ENCODE measurements around the gene ZSCAN23. TPM values are rescaled to one million over a fixed set of nuclear protein-coding genes. Genes with fewer than 3 reads are reported as not detected.
A peak's percentile ranks its signal among the peaks of the same experiment; 100 is the strongest.

The ZSCAN23 gene
- total and polyA plus RNA-seq, 2 donors (not counting 3 experiments of a cell fraction or from before 2014, with no cell fraction given), result 0.28 to 1.6 TPM

DNA sequence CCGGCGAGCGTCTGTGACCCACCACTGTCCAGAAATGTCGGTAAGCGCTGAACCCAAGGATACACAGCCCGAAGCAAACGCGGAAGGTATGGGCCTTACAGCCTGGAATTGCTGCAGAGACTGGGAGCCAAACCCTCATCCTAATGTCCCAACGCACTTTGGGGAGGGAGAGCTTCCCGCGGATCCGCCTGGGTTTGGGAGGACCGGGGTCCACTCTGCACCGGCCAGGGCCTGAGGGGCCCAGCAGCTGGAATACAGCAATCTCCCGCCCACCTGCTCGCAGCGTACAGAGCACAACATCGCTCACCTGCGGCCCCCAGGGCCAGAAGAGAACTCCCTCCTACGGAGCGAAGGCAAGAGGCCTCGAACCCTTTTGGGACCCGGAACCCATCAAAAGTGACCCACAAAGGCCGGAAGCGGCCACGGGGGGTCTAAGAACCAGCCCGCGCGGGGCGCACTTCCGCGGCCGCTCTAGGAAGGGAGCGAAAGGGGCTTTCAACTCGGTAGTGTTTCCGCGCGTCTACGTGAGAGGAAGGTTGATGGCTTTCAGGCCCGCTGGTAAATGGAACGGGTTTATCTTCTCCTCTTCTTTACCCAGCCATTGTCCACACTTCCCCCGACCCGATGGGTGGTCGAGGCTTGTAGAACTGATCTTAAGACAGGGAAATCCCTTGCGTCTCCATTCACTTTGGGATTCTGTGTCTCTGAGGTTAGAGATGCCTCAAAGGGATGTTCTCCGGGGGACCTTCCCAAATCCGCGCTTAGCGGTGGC is 43.8 kb downstream of the ZSCAN23 start, which contains the start of gene ZSCAN12:
ZSCAN12 (minus strand) TSS at position 398 of the 772 bp plus-strand sequence. CDS start 1,342 bp downstream, outside the sequence.
- dilution Hi-C loops (cut with MboI; ENCODE audit: extremely low pct_ligation_motif_present, low sequenced_read_pairs), result no loop called here
- POLR2A ChIA-PET, result no interaction called here
- BruUV-seq (replicated peaks), result TSS peak; percentile 87

More for the DNA sequence above, 43.8 kb downstream of the ZSCAN23 start, which contains the start of gene ZSCAN12:
- peak within 1 kb of the TSS; percentile 100 for H2AFZ ChIP-seq (ENCODE audit: low read depth, low read length)
- TF ChIP-seq, protein P1, sequence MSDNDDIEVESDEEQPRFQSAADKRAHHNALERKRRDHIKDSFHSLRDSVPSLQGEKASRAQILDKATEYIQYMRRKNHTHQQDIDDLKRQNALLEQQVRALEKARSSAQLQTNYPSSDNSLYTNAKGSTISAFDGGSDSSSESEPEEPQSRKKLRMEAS (IDR thresholded peaks at IDR 0.05; ENCODE audit: insufficient read depth, insufficient read length), result peak; percentile 15
- TF ChIP-seq POLR2A (IDR thresholded peaks at IDR 0.05; ENCODE audit: low read depth, low read length) (peak; percentile 80), EZH2 (IDR thresholded peaks at IDR 0.05; ENCODE audit: borderline replicate concordance, low read depth, low read length, severe bottlenecking) (no peak), FOS (IDR thresholded peaks at IDR 0.05; ENCODE audit: borderline replicate concordance, insufficient read depth, low read length) (no peak), JUN (IDR thresholded peaks at IDR 0.05; ENCODE audit: borderline replicate concordance, insufficient read depth, insufficient read length, low read depth) (no peak), POLR2AphosphoS5 (IDR thresholded peaks at IDR 0.05; ENCODE audit: insufficient read depth, low read depth, low read length) (peak; percentile 74), MYC (IDR thresholded peaks at IDR 0.05; ENCODE audit: low read depth, low read length) (no peak), GATA2 (IDR thresholded peaks at IDR 0.05; ENCODE audit: insufficient read depth, insufficient read length, low read depth, low read length) (no peak)
- TF ChIP-seq, protein P2, sequence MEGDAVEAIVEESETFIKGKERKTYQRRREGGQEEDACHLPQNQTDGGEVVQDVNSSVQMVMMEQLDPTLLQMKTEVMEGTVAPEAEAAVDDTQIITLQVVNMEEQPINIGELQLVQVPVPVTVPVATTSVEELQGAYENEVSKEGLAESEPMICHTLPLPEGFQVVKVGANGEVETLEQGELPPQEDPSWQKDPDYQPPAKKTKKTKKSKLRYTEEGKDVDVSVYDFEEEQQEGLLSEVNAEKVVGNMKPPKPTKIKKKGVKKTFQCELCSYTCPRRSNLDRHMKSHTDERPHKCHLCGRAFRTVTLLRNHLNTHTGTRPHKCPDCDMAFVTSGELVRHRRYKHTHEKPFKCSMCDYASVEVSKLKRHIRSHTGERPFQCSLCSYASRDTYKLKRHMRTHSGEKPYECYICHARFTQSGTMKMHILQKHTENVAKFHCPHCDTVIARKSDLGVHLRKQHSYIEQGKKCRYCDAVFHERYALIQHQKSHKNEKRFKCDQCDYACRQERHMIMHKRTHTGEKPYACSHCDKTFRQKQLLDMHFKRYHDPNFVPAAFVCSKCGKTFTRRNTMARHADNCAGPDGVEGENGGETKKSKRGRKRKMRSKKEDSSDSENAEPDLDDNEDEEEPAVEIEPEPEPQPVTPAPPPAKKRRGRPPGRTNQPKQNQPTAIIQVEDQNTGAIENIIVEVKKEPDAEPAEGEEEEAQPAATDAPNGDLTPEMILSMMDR (IDR thresholded peaks at IDR 0.05; ENCODE audit: extremely low read depth in 1 of 2, insufficient read depth in 1 of 2, low read depth in 1 of 2, low read length in 2 of 2), result peak; percentile 39 to 71
- peak within 1 kb of the TSS; percentile 100 for H3K4me2 ChIP-seq (ENCODE audit: insufficient read depth, low read length)
- FAIRE-seq (peak; percentile 87), DNase-seq (ENCODE audit: low read depth, low spot score) (peak; percentile 72)
- H3K36me3 ChIP-seq (ENCODE audit: control insufficient read depth in 2 of 2, extremely low read depth in 1 of 2, insufficient read depth in 2 of 2, low read length in 2 of 2), result no peaks in the 10 kb centered on the region
- intact Hi-C loops (cut with micrococcal nuclease), result loop anchor here (1.0 to 5.0 kb wide), 9 partner anchors 16 to 319 kb away; partner anchors contain the start of genes ZNF165, ZSCAN16 and ZSCAN23
- CTCF ChIA-PET, result interaction anchor here (1.0 to 1.4 kb wide), 3 partner anchors 14 to 132 kb away, joined by 3 to 12 read pairs (median 3); partner anchors contain the start of gene ZSCAN26
- no peaks in the 10 kb centered on the region for H3K9me1 ChIP-seq (replicated peaks; ENCODE audit: control insufficient read depth, extremely low read depth, insufficient read depth, low read length)
- H4K20me1 ChIP-seq (replicated peaks; ENCODE audit: control insufficient read depth, extremely low read depth, insufficient read depth, low read length), result no peaks in the 10 kb centered on the region
- no peaks in the 10 kb centered on the region for H3K9me3 ChIP-seq (replicated peaks; ENCODE audit: control insufficient read depth, insufficient read depth, low read length)
- H3K9ac ChIP-seq (replicated peaks; ENCODE audit: extremely low read depth, insufficient read depth, low read length), result peak within 1 kb of the TSS; percentile 90
- peaks cover 9 to 18% of the 10 kb centered on the region in 2 experiments for H3K27me3 ChIP-seq (ENCODE audit: control insufficient read depth in 2 of 2, insufficient read depth in 2 of 2, low read length in 2 of 2)
- H3K27ac ChIP-seq (ENCODE audit: insufficient read depth, low read depth, low read length), result peak within 1 kb of the TSS; percentile 60
- peaks cover 19% of the 10 kb centered on the region for H3K79me2 ChIP-seq (ENCODE audit: control insufficient read depth, insufficient read depth, low read length)
- H3K4me3 ChIP-seq (replicated peaks in 1 of 3; ENCODE audit: insufficient read depth in 1 of 3, low read depth in 1 of 3, low read length in 3 of 3), result peak within 1 kb of the TSS; percentile 58 to 95 (median 94)
- H3K4me1 ChIP-seq (ENCODE audit: control insufficient read depth, extremely low read depth, insufficient read depth, low read length), result peaks cover 16% of the 10 kb centered on the region

Data from endothelial cell of umbilical vein (primary cell).